ENCODE data around the gene MEFV.

DNA sequence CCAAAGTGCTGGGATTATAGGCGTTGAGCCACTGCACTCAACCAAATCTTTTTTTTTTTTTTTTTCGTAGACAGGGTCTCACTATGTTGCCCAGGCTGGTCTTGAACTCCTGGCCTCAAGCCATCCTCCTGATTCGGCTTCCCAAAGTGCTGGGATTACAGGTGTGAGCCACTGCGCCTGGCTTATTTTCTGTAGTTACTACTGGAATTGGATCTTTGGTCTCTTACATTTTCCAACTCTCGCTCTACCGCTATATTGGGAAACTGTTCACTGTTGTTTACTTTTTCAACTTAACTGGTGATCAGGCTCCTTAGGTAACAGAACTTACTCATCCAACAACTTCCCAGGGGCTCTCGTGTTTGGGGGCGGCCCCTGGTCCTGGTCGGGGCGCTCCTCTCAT, 35.6 kb downstream of the MEFV start:
- TF ChIP-seq, protein P1, sequence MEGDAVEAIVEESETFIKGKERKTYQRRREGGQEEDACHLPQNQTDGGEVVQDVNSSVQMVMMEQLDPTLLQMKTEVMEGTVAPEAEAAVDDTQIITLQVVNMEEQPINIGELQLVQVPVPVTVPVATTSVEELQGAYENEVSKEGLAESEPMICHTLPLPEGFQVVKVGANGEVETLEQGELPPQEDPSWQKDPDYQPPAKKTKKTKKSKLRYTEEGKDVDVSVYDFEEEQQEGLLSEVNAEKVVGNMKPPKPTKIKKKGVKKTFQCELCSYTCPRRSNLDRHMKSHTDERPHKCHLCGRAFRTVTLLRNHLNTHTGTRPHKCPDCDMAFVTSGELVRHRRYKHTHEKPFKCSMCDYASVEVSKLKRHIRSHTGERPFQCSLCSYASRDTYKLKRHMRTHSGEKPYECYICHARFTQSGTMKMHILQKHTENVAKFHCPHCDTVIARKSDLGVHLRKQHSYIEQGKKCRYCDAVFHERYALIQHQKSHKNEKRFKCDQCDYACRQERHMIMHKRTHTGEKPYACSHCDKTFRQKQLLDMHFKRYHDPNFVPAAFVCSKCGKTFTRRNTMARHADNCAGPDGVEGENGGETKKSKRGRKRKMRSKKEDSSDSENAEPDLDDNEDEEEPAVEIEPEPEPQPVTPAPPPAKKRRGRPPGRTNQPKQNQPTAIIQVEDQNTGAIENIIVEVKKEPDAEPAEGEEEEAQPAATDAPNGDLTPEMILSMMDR (conservative IDR thresholded peaks at IDR 0.05; ENCODE audit: low read length): no peak
- TF ChIP-seq EZH2phosphoT487 (IDR thresholded peaks at IDR 0.05; ENCODE audit: borderline replicate concordance, low read depth, low read length): no peak
